Activated gamma-delta T cell treated with anti-CD3 and anti-CD28 coated beads, Interleukin-2, amount 50 U/mL, for 16 hours (primary cell): Measurements from ENCODE around the gene LATS2.
"Not testable (repeated sequence)": the region's sequence is repeated elsewhere in the genome, so short reads cannot be mapped to it uniquely, and the experiment has no call there.

ENCODE experiments used
- DNase-seq: peaks from one replicate; pipeline ENCODE4 v3.0.0-alpha.2; 2020; ENCODE audit warnings: low read depth

Gene LATS2

DNA sequence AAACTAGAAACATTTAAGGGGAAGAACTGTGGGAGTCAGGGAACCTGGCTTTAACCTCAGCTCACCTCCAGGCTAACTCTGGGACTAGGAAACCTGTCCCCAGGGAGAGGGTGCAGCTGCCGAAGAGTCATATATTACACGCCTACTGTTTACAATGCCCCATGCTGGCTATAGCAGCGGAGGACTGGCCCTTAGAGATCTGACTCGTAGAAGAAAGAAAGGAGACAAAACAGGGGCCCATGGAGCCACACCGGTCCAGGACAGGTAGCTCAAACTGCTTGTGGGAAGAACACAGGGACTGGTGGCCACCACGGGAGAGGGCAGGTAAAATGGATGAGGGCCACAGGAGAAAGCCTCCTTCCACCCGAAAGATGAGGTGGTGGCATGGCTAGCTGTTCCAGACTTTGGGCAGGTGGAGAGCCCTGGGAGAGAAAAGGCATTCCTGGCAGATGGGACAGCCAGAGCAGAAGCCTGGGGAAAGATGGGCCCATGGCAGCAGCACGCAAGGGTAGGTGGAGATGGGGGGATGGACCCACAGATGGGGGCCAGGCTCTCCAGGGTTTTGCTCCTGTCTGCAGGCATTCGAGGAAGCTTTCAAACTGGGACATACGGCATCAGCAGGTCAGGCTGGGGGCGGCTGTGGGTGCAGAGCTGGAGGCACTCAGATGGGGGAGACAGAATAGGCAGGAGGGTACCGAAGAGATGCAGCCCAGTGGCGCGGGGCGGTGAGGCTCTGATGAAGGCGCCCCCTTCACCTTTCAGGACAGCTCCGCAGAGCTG lies 69.5 kb downstream of the LATS2 start:
- no peak for DNase-seq

DNA sequence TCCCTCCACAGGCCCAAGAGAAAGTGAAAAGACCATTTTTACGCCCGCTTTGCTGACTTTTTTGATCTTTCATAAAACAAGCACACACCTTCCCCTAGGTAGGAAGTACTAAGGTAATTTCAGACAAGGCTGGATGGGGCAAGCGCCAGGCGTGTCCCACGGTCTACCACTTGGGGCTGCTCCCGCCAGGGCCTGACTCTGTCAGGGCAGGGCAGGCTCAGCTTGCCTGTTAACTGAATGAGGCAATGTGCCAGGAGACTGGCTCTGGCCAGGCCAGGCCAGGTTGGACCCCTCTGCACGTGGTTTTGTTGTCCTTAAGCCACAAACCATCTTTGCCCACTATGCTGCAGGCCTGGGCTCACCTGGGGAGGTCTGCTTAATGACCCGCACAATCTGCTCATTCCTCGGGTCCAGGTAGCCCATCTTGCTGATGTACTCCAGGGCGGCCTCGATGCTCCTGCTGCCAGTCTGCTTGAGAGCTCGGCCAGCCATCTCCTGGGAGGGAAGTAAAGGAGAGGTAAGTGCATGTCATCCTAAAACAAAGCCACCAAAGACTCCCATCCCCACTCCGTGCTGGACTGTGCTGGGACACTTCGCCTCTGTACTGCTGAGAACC lies 70.4 kb downstream of the LATS2 start:
- no peak for DNase-seq

DNA sequence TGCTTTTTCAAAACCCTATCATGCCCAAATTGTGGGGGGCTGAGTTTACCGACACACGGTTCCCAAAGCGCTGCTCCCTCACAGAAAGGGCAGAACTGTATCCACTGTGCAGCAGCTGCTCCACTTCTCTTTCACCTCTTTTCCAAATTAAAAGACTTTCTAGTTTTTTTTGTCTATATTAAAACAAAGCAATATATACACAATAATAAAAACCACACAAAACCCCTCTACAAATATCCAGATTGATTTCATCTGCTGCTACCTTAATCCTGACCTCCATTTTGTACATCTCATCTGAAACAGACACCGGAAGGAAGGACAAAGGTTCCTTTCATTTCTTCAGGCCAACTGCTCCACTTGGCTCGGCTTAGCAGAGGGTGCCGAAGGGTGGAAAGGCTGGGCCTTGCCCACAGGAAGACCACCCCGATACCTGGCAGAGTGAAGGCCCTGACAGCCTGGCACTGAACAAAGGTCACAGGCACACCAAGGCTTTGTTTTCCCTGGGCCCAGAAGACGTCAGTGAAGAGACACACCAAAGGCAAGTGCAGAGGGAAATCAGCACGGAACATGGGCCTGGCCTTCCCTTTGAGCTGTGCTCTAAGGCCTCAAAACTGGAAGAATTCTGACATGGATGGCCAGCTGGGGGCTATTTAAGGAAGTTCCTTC lies 71.6 kb downstream of the LATS2 start:
- no peak for DNase-seq

DNA sequence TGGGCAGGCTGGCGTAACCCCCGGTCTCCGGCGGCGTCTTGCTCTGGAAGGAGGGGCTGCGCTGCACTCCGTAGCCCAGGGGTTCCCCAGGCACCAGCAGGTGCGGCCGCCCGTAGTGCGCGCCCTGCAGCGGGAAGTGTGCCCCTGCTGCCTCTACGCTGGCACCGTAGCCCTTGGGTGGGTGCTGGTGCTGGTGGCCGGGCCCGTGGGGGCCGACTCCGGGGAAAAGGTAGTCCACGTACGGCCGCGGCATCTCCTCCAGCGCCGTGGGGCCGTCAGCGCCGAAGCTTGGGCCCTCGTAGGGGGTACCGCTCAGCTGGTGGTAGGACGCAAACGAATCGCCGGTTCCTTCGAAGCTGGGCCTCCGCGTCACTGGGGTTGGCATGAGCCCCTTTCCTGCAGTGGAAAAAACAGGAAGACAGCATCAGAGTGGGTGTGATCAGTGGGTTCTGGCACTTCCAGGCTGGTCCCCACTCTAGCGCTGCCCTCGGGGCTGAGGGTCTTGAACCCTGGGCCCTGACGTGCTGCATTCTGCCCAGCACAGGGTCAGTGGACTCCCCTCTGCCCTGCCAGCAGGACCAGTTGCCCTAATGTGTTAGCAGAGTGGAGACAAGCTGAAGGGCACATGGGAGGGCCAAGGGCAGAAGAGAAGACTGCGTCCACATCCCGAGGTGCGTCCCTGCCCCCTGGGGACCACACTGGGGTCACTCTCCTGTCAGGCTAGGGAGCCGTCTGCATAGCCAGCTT lies 72.3 kb downstream of the LATS2 start:
- no peak for DNase-seq

DNA sequence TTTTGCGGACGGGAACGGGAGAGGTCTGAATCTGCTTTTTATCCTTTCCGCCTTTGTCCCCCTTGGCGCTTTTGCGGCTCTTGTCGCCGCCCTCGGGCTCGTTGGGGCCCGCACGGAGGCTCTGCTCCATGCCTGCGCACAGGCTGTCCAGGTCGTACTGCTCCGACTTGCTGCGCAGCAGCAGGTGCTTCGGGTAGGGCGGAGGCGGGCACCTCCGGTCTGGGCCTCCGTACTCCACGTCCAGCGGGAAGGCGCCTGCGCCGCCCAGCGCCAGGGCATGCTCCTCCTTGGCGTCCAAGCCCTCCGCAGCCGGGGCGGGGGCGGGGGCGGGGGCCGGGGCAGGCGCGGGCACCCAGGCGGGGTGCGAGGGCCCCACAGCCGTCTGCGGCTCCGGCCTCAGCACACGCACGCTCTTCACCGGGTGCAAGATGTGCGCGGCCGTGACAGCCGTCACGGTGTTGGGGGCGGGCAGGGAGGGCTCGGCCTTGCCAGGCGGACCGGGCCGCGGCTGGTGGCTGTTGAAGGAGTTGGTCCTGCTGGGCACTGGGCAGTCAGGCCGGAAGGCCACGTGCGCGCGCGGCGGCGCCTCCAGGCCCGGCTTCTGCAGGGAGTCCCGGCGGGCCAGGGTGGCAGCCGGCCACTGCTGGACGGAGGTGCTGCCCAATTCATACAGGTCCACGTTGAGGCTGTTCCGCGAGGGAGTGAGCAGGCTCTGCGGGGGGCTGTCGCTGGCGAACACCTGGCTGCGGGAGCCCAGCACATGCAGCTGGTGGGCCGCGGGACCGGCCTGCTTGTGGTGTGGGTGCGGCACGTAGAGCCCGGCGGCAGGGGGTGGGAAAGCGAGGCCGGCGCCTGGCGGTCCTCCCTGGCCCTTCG lies 73.1 kb downstream of the LATS2 start:
- DNase-seq, result no peak

DNA sequence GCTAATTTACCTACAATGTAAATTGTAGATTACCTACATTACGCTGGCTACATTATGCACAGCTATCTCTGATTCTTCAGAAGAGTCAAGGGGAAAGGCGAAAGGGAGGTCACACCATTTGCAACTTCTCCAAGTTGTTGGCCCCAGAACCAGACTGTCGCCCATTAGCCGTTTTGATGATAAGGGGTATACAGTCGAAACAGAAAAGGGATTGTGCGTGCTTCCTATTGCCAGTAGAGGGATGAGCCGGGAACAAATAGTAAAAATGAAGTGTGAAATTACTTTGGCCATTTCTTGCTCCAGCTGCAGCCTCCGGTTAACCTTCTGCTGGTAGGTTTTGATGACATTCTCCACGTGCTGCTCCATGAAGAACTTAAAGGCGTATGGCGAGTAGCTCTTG lies 73.8 kb downstream of the LATS2 start:
- no peak for DNase-seq

DNA sequence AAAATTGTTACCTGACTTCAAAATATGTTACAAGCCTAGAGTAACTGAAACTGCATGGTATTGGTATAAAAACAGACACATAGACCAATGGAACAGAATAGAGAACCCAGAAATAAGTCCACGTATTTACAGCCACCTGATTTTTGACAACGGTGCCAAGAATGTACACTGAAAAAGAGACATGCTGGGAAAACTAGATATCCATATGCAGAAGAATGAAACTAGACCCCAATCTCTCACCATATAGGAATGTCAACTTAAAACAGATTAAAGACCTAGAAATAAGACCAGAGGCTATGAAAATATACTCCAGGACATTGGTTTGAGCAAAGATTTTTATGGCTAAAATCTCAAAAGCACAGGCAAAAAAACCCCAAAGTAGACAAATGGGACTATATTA lies 76.5 kb downstream of the LATS2 start:
- no peak for DNase-seq

DNA sequence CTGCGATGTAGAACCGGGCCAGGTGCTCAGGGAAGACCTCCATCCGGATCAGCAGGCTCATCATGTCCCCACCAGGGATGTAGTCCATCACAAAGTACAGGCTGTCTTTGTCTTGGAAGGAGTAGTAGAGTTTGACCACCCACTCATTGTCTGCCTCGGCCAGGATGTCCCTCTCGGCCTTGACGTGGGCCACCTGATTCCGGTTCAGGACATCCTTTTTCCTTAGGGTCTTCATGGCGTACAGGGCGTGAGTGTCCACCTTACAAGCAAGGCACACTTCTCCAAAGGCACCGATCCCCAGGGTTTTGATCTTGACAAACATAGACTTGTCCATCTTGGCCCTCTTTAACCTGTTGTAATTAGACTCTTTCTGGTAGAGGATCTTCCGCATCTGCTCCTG lies 78.0 kb downstream of the LATS2 start:
- DNase-seq, result no peak

DNA sequence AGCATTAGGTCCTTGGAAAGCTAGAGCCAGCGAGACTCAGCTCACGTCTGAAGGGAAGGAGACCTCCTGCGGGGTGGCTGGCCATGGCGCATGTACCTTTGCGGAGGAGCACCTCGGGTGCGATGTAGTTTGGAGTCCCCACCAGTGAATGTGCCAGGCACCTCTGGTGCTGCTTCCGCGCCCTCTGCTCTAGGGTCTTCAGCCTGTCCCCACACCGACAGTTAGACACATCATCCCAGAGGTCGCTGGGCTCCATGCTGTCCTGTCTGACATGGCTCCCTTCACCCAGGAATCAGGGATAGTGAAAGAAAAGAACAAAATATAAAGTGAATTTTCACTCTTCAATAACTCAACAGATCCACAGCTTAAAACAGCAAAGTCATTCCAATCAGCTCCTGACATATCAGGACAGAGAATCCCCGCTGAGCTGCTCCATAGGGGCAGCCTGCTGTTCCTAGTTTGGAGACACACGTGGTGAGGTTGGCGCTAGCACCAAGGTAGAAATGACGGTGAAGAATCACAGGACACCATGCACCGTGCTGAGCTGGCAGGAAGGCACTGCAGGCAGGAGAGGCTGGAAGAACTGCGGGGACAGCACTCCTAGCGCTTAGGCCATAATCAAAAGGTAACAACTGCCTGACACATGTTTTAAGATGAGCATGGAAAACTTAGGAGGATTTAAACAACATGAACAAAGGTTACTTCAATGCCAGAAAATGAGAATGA lies 79.9 kb downstream of the LATS2 start:
- no peak for DNase-seq

DNA sequence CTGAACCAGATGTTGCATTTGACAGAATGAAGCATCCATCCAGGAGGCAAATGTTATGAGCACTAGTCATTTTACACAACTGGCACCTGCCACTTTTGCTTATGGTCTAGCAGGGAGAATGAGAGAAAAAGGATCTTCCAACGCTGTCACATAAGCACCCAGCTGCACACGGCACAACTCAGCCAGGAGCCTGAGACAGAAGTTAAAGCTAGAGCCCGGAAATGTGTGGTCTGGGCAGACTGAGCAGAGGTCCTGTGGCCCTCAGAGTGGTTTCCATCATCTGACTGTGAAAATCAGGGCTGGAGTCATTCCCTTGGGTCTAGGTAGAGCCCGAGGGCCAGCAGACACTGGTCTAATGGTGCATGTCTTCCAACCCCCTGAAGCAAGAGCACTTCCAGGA lies 80.5 kb downstream of the LATS2 start:
- DNase-seq, result no peak

DNA sequence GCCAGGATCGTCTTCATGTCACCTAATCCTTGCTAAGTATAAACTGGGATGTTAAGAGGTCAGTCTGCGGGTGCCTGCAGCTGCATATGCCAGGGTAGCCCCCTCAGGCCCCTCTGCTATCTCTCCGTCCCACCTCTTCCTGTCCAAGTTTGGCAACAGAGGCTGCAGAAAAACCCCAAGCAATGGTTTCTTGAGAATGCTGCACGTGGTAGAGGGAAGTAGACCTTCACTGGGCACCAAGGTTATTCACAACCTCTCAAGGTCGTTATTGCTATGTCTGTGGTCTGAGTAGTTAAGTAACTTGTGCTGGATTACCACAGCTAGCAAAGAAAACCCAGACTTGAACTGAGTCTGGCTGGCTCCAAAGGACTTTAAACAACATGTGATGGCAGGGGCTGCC lies 81.0 kb downstream of the LATS2 start:
- no peak for DNase-seq

DNA sequence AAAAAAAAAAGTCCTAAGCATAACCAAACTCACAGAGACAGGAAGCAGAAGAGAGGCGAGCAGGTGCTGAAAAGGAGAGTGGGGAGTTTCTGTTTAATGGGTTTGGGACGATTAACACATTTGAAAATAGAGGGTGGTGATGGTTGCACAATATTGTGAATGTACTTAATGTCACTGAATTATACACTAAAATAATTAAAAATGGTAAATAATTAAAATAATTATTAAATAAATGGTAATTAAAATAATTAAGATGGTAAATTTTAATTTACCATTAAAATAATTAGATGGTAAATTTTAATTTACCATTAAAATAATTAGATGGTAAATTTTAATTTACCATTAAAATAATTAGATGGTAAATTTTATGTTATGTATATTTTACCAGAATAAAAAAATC lies 84.0 kb downstream of the LATS2 start:
- DNase-seq, result no peak

DNA sequence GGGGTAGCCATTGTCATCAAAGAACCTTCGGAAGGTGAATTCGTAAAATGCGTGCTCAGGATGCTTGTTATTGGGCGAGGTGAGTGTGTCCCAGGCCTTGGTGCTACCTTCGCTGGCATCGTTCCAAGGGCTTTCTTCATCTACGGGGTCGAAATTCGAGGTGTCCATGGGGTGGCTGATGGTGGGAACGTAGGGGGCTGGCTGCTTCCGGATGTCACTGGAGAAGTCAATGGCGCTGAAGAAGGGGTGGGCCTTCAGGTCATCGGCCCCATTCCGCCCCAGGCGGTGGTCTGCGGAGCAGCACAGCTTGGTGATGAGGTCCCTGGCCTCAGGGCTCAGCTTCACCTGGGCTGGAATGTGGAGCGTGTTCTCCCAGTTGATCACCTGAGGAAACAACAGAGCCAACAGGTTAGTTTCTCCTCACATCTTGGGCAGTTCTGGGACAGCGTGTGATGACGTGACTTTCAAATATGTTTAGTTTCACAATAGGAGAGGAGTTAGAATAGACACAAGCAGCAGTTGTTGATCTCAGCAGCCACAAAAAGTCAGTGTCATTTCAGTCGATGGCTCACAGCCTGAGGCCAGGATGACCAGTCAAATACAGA lies 86.3 kb downstream of the LATS2 start:
- no peak for DNase-seq

DNA sequence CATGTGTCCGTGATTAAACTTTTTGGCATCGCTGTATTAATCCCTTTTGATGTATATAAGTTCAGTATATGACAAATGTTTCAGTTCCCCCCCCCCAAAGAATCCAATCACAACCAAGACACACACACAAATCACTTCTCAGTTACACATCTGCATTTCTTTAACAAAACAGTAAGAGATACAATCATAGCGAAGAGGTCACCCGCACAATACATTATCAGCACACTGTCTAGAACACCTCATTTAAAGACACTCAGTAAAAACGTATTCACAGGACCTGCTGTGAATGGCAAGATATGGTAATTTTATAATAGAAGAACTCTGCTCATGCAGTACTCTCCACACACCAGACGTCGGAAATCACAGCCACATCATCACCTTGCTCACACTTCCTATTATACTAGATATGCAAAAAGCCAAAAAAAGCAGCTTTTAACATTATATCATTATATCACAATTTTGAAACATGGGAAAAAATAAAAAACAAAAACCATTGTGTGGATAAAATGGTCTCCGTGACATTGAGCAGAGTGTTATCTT lies 87.4 kb downstream of the LATS2 start:
- DNase-seq, result no peak

DNA sequence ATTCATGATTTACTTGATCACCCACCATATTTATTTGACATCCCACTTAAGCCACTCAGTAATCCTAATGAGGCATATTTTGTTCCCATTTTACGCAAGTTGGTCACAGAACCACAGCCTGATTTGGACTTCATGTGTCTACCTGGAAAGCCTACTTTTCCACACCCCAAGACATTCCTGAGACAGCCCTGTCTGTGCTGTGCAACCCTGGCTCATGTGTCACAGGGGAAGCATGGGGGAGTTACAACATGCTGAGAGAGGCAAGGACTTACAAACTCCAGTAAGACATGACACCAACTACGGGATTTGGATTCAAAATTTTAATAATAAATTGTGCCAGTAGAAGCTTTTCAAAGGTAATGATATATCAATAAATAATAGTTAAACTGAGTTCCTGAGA lies 88.7 kb downstream of the LATS2 start:
- DNase-seq, result no peak

DNA sequence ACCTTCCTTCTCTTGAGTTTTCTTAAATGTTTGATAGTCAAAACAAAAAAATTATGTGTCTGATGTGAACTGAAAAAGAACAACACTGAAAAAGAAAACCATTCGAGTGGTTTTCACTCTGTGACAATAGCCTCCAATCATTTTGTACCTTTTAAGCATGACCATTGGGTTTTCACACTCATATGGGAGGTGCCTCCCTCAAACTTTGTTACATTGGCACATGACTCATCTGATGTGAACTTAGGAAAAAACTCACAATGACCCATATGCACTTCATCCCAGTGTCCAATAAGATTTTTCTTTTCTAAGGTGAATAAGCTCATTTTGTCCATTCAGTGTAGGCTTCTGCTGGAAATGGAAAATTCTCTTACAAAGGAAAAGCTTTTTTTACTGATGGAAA lies 92.2 kb downstream of the LATS2 start:
- no peak for DNase-seq

DNA sequence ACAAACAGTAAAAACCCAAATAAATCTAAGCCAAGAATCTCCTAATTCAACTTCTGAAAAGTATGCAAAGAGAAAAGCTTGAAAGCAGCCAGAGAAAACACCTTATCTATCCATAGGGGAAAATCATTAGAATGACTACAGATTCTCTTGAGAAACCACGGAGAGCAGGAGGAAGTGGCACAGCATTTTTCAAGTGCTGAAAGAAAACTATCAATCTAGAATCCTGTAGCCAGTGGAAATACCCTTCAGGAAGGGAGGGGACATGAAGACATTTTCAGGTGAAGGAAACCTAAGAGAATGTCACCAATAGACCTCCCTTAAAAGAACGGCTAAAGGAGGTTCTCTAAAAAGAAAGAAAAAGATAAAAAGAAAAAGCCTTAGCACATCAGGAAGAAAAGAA lies 92.6 kb downstream of the LATS2 start:
- DNase-seq, result no peak

DNA sequence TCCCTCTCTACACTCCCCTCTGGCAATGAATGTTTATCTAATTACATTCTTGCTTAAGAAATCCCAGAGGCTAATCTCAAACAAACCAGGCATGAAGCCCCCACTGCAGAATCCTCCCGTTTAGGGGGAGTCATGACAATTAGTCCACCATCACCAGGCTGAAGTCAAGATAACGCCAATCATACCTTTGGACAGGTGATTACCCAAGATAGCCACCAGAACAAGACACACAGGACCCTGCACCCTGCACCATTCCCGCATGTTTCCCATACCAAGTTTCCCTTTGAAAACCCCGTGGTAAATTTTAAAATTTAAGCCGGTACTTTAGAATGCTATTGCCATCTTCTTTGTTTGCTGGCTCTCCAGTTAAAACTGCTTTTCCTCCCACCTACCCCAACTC lies 94.0 kb downstream of the LATS2 start:
- no peak for DNase-seq

DNA sequence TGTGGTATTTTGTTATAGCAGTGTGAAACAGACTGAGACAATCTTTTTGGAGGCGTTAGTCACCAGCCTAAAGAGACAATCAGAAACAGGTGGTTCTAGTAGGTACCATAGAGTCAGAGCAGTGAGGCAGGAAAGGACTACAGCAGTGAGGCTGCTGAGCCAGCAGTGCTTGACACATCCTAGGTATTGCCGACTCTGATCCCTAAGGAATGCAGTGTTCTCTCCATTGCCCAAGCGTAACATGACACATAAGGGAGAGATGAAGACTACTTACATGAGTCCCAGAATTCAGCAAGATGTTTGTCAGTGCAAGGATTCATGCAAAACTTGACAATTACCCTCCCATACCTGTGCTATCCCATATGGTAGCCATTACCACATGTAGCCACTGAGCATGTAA lies 96.5 kb downstream of the LATS2 start:
- no peak for DNase-seq

DNA sequence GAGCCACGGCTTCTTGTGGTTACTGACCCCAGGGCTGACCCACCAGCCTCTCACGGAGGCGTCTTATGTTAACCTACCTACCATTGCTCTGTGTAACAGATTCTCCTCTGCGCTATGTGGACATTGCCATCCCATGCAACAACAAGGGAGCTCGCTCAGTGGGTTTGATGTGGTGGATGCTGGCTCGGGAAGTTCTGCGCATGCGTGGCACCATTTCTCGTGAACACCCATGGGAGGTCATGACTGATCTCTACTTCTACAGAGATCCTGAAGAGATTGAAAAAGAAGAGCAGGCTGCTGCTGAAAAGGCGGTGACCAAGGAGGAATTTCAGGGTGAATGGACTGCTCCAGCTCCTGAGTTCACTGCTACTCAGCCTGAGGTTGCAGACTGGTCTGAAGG lies 99.7 kb downstream of the LATS2 start:
- not testable (repeated sequence) for DNase-seq
